GM19238 (cell line): ENCODE results near the gene DTNB.
"Not testable (repeated sequence)": the region's sequence is repeated elsewhere in the genome, so short reads cannot be mapped to it uniquely, and the experiment has no call there.

Experiments
- DNase-seq: peaks from one replicate; pipeline ENCODE4 v3.0.0; 2011; ENCODE audit warnings: low spot score; ENCODE audit not compliant: insufficient read length

Gene DTNB

DNA sequence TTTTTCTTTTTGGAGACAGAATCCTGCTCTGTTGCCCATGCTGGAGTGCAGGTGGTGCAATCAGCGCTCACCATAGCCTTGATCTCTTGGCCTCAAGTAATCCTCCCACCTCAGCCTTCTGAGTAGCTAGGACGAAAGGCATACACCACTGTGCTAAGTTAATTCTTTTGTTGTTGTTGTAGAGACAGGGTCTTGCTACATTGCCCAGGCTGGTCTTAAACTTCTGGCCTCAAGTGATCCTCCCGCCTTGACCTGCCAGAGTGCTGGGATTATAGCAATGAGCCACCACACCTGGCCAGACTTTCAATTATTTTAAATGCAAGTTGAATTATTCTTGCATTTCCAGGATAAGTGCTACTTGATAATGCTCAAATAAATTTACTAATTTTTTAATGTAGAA lies 126.5 kb downstream of the DTNB start:
- no peak for DNase-seq

DNA sequence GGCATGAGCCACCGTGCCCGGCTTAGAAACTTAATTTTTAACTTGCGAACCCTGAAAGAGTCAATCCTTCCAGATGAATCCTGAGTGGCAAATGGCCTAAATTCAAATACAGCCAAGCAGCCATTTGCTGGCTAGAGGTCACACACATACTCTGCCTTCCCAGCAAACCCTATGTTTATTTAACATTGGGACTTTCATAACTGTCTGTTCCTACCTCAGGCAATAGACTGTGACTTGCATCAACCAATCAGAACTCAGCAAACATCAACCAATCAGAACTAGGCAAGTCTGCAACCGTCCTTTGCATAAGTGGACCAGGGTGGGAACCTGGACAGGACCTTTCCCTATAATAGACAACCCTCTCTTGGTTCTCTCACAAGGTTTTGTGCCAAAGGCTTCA lies 127.5 kb downstream of the DTNB start:
- no peak for DNase-seq

DNA sequence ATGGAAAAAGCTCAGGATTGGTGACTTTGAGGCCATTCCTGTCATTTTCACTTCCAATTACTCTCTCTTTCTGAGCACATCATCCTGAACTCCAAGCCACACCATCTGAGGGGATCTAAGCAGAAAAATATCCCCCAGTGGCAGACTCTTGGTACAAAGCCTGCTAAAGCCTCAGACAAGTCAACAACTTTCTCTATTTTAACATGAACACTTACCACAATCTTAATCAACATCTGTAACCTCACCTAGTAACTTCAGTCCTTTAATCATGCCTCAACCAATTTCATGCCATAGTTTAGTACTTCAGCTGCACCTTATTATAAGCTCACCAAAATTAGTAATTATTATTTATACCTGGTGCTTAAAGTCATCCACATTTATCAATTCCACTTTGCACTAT lies 128.9 kb downstream of the DTNB start:
- DNase-seq: no peak

- DNase-seq: no peak
Measured at GRCh38 chr2:25543939-25544338, 129.4 kb downstream of the DTNB start.

DNA sequence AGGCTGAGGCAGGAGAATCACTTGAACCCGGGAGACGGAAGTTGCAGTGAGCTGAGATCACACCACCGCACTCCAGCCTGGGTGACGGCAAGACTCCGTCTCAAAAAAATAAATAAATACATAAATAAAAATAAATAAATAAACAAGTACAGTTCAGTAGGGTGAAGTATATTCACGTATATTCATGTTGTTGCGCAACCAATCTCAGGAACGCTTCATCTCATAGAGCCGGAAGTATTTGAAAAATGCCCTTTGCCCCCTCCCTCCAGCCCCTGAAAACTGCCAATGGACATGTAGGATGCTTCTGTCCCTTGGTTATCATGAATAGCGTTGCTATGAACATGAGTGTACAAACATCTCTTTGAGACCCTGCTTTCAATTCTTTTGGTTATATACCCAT lies 132.0 kb downstream of the DTNB start:
- DNase-seq: no peak

- no peak for DNase-seq
Measured at GRCh38 chr2:25539136-25539535, 134.2 kb downstream of the DTNB start.

DNA sequence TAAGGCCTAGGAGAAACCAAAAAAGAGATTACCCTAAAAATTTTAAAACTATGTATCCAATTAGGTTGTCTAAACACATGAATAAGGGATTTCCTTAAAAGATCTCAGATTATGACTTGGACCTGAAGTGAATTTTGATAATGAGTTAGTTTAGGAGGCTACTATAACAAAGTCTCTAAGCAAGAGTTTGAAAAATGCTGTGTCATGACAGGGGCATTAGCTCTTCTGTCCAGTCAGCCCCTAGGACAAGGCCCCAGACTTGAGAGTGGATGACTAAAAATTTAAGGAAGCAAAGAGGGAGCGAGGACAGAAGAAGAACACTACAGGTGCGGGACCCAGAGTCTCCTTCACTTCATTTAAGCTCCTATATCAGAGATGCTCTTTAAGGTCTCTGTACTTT lies 135.9 kb downstream of the DTNB start:
- no peak for DNase-seq

GRCh38 chr2:25535411-25536289 lies 137.7 kb downstream of the DTNB start:
- not testable (repeated sequence) for DNase-seq

DNA sequence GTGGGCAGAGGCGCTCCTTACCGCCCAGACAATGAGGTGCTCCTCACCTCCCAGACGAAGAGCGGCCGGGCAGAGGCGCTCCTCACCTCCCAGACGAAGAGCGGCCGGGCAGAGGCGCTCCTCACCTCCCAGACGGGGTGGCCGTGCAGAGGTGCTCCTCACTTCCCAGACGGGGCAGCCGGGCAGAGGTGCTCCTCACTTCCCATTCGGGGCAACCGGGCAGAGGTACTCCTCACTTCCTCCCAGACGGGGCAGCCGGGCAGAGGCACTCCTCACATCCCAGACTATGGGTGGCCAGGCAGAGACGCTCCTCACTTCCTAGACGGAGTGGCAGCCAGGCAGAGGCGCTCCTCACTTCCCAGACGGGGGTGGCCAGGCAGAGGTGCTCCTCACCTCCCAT lies 138.4 kb downstream of the DTNB start:
- DNase-seq: not testable (repeated sequence)

DNA sequence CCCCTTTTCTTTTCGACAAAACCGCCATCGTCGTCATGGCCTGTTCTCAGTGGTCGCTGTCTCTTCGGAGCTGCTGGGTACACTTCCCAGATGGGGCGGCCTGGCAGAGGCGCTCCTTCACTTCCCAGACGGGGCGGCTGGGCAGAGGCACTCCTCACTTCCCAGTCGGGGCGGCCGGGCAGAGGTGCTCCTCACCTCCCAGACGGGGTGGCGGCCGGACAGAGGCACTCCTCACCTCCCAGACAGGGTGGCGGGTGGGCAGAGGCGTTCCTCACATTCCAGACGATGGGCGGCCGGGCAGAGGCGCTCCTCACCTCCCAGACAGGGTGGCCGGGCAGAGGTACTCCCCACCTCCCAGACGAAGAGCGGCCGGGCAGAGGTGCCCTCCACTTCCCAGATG lies 138.9 kb downstream of the DTNB start:
- DNase-seq: no peak

DNA sequence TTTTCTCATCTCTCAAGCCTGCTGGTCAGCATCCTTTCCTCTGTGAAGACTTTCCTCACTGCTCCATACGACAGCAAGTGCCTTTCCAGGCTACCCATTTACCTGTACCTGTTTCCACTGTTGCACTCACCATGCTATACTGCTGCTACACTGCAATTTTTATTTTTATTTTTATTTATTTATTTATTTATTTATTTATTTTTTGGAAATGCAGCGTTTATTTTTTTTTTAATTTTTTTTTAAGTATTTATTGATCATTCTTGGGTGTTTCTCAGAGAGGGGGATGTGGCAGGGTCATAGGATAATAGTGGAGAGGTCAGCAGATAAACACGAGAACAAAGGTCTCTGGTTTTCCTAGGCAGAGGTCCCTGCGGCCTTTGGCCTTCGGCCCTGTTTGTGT lies 139.6 kb downstream of the DTNB start:
- not testable (repeated sequence) for DNase-seq

DNA sequence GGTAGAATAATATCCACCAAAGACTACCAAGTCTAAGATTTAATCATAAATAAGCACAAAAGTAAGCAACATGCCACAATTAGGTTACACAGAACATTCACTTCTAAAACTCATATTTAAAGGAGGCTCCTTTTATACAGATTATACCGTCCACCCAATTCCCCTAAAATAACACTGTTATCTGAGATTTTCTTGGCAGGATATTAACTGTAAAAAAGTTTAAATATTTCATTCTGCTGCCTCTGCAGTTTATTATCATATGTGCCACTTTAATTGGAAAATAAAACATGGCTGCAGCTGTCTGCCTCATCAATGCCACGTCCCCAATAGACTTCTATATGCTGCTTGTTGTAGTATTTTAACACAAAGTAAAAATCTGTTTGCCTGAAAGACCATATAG lies 140.9 kb downstream of the DTNB start:
- no peak for DNase-seq

- no peak for DNase-seq
Measured at GRCh38 chr2:25529034-25529433, 144.3 kb downstream of the DTNB start.

GRCh38 chr2:25528173-25528572 lies 145.2 kb downstream of the DTNB start:
- no peak for DNase-seq

GRCh38 chr2:25524507-25524906 lies 148.9 kb downstream of the DTNB start:
- no peak for DNase-seq

GRCh38 chr2:25523060-25523459 lies 150.3 kb downstream of the DTNB start:
- no peak for DNase-seq

- DNase-seq: no peak
Measured at GRCh38 chr2:25521665-25522387, 151.6 kb downstream of the DTNB start.

DNA sequence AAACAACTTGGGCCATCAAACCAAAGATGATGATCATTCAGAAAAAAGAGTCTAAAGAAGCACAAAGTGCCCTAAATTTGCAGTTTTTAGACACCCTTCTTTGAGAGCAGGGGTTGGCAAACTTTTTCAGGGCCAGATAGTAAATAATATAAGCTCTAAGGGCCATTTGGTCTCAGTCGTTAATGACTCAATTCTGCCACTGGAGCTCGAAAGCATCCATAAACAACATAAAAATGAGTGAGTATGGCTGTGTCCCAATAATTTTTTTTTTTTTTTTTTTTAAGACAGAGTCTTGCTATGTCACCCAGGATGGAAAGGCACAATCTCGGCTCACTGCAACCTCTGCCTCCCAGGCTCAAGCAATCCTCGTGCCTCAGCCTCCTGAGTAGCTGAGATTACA lies 152.3 kb downstream of the DTNB start:
- no peak for DNase-seq

DNA sequence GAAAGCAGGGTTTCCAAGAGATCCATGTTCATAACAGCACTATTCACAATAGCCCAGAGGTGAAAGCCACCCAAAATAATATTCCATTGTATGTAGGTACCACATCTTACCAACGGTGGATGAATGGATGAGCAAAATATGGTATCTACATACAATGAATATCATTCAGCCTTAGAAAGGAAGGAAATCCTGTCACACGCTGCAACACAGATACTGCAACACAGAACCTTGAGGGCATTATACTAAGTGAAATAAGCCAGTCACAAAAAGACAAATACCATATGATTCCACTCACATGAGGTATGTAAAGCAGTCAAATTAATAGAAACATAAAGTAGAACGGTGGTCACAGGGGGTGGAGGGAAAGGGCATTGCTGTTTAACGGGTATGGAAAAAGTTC lies 155.7 kb downstream of the DTNB start:
- DNase-seq: no peak

DNA sequence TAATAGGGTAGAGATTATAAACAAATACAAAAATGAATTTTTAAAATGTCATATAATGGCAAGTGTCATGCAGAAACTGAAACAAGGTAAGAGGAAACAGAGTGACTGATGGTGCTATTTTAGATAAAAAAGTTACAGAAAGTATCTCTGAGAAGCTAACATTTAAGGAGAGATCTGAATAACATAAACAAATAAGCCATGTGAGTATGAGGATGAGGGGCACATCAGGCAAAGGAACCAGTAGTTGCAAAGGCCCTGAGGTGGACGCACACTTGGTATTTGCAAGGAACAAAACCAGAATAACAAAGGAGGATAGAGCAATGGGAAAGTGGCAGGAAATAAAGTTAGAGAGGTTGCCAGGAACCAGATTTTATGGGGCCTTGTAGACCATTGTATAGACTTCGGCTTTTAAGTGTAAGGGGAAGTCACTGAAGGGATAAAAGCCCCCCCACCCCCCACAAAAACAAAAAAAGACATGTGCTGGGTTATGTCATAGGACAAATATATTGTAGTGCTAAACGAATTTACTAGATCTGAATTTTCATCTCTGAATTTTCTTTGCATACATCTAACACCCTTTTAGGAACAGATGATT lies 159.2 kb downstream of the DTNB start:
- no peak for DNase-seq

DNA sequence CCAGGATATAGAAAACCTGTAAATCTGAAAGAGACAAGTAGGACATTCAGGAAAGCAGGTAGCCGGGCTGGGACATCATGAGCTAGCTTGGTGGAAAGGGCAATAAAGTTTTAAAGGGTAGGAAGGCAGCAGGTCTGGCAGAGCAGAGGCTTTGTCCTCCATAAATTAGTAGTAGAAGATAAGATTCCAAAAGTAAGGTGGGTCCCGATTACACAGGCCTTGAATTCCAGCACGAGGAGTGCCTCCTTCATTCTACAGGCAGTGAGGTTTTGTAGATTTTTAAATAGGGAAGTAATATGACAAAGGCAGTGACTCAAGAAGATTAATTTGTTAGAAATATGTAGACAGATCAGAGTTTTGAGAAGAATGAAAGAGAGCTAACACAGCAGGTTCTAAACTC lies 160.7 kb downstream of the DTNB start:
- DNase-seq: no peak

- DNase-seq: no peak
Measured at GRCh38 chr2:25506226-25506625, 167.2 kb downstream of the DTNB start.
